NCI-H1417 treated with DMSO at 0.1 percent for 48 hours (cell line): ENCODE results near the gene TMEM236.

ENCODE experiments used
- DNase-seq: peaks from one replicate; lab custom pipeline; 2025; lab: John Stamatoyannopoulos, UW

The TMEM236 gene

DNA sequence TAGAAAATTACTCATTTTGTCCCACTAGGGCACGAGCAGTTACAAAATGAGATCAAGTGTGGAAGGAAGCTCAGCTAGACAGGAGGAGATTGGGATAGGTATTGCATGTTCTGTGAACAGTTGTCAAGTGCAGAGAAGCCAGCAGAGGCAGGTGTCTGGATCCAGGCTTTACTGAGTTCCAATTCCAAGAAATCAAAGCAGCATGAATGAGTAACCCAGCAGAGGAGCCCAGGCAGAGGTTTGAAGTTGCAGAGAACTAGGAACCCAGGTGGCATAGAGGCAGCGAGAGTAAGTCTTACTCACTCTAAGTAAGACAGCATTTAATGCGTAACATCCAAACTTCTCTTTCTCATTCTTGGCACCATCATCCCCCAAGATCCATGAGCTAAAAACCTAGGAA, 68.9 kb downstream of the TMEM236 start:
- DNase-seq = no peak

DNA sequence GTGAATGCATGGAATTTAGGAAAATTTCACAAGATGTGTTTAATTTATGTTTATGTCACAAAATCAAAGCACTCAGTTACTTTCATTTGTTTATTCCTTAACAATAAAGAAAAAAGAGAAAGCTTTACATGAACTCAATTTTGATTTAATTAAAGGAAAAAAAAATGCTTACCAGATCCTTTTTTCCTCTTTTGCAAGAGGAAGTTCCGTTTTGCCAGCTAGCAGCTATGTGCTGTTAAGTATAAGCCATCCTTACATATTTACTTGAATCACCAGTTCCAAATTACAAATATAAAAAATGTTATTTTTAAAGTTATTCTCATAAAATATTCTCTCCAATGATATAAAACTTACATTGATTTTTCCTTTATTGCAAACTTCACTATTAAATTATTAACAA, 69.9 kb downstream of the TMEM236 start:
- DNase-seq = no peak

DNA sequence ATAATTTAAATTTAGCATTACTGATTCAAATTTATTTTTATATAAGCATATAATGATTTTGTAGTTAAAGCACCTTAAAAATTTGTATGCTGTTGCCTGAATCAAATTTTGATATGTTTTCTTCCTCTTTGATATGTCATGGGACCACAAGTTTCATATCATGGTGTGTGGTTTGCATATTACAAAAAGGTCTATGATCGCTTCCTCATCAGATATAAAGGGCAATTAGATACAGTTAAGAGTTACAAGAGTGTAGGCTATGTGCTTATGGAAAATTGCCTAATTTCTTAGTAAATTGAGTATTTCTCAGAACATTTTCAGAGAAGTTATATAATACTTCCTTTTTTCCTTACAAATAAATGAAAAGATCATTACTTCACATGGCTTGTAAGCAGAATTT, 79.3 kb downstream of the TMEM236 start:
- DNase-seq = no peak

GRCh38 chr10:17831896-17832295, 79.9 kb downstream of the TMEM236 start:
- DNase-seq = no peak

- DNase-seq = no peak
These were observed 81.7 kb downstream of the TMEM236 start for GRCh38 chr10:17833656-17834055.

GRCh38 chr10:17835688-17836087, 83.7 kb downstream of the TMEM236 start:
- no peak for DNase-seq

- no peak for DNase-seq
These were observed 84.9 kb downstream of the TMEM236 start for GRCh38 chr10:17836942-17837341.

DNA sequence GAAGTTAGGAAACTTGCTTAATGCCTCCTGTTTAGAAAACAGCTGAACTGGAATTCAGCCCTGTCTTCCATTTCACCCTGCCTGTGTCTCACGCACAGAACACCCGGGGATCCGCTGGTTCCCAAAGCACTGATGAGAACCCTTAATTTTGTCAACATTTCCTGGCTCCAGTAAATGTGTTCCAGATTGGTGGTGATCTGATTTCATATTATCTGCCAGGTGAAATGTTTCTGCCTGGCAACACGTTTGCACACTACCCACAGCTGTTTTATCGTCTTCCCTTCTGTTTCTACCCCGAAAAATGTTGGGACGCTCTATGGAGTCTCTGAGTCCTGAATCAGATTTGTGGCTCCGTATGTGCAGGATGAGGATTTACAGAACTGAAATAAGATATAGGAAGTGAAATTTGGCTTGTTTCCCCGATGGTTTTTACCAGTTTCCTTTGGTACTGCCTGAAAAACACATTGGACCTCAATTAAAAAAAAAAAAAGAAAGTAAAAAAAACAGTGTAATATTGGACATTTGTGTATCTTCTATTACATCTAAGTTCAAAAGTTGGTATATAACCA, 86.2 kb downstream of the TMEM236 start:
- no peak for DNase-seq

DNA sequence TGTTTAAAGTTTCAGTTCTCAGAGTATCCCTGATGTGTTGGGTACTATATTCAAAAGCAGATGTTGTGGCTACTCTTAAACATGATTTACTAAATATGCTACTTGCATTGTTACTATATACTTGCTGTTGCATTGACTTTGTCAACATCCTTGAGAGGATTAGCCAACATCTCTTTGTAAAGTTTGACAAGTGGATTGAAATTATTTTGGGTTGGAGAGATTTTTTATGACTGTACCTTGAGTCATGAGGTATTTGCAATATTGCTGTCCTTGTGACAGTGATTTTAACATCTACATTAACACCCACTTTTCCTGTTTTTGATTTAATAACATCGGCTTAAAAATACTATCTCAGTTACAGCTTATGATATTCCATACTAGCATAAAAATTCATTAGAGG, 89.0 kb downstream of the TMEM236 start:
- DNase-seq = no peak

GRCh38 chr10:17842641-17843040, 90.6 kb downstream of the TMEM236 start:
- no peak for DNase-seq

DNA sequence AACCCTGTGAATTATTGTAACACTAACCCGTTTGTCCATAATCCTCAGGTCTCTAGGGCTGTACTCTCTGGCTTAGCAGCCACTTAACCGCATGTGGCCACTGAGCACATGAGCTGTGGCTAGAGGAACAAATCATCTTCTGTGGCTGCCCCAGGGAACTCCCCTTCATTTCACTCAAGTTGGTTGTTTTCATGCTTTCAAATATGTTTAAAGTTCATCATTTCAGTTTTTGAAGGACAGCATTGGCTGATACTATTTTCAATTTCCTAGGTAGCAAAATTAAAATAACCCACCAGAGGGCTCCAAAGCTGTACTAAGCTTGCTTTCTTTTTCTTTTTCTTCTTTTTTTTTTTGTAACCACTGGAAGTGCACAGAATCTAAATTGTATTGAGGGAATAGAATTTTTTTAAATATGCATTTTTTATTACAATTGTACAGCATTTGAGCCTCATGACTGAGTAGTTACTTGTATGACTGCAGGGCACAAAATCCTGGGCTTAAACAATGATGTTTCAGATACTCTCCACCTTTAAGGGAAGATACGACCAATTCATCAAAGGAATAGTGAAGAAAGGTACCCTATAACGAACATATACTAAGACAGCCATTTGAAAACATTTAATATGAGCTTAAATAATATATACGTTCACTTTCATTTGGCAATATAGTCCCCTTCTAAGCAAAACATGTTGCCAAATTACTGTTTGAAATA, 95.7 kb downstream of the TMEM236 start:
- no peak for DNase-seq

DNA sequence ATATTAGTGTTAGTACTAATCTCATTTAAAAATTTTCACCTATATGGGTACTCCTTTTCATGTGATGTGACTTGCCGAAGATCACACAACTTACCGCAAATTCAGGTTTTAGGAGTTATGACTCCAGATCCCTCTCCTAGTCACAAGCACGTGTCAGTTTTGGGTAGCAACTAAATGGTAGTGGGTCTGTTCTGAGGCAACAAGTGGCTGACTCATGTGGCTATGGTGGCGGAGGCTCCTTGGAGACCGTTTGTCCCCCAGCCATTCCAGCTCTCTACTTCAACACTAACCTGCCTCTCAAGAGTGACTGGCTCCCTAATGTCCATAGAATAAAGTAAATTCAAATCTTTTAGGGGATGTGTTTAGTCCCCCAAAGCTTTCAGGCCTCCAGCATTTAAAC, 96.6 kb downstream of the TMEM236 start:
- DNase-seq = no peak
